ENCODE measurements around the gene WDR1. TPM values are rescaled to one million over a fixed set of nuclear protein-coding genes. Genes with fewer than 3 reads are reported as not detected.

Gene WDR1
- total and polyA plus RNA-seq, 2 donors (not counting 1 experiment from before 2014, with no cell fraction given): 331 to 751 TPM

DNA sequence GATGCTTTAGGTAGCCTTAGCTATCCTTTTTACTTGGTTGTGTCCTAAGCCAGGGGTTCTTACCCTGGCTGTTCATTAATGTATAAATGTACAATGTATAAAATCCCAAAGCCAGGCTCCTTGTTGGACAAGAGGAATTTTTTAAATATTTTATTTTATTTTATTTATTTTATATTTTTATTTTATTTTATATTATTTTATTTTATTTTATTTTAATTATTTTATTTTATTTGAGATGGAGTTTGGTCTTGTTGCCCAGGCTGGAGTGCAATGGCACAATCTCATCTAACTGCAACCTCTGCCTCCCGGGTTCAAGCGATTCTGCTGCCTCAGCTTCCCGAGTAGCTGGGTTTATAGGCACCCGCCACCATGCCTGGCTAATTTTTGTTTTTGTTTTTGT is 87.2 kb downstream of the WDR1 start:
- Histone ChIP-seq H3K27me3 (ENCODE audit: control insufficient read depth, insufficient read depth, low read length) (no peaks in the 10 kb centered on the region), H3K27ac (ENCODE audit: insufficient read depth, low read length) (no peak overlapping the region), H2AFZ (ENCODE audit: low read length) (no peak overlapping the region), H3K79me2 (ENCODE audit: control insufficient read depth, insufficient read depth, low read length) (no peaks in the 10 kb centered on the region), H3K36me3 (ENCODE audit: control insufficient read depth, insufficient read depth, low read length) (no peaks in the 10 kb centered on the region), H3K4me3 (replicated peaks in 1 of 4; ENCODE audit: control extremely low read depth in 1 of 4, insufficient read depth in 1 of 4, low read depth in 3 of 4, low read length in 4 of 4) (no peak overlapping the region), H3K9me3 (ENCODE audit: control insufficient read depth, insufficient read depth, low read depth, low read length) (no peaks in the 10 kb centered on the region), H3K4me1 (ENCODE audit: control insufficient read depth, extremely low read depth, insufficient read depth, low read length) (peaks cover 18% of the 10 kb centered on the region), H4K20me1 (ENCODE audit: control insufficient read depth, extremely low read depth, insufficient read depth, low read length) (no peaks in the 10 kb centered on the region), H3K9ac (ENCODE audit: insufficient read depth, low read length) (no peak overlapping the region), H3K4me2 (ENCODE audit: extremely low read depth, insufficient read depth, low read length) (no peak overlapping the region)
- DNase-seq (ENCODE audit: low read depth in 2 of 2): no peak
- TF ChIP-seq EZH2 (IDR thresholded peaks at IDR 0.05; ENCODE audit: low read length, missing control alignments): no peak

DNA sequence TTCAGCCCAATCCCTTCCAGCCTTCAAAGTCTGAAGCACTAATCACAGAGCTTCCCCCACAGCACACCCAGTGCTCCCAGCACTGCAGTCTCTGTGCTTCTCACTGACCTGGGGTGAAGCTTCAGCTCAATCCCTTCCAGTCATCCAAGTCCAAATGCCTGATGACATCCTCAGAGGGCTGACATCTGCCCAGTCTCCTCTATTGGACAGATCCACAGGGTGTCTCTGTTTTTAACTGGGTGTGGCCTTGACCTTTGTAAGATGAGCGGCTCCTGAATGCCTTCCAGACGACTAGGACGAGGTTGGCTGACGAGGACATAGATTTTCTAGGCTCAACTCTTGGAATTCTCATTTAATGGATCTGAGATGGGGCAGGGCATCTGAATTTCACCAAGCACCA is 87.7 kb downstream of the WDR1 start:
- no peak overlapping the region for H3K4me3 ChIP-seq (replicated peaks in 1 of 4; ENCODE audit: control extremely low read depth in 1 of 4, insufficient read depth in 1 of 4, low read depth in 3 of 4, low read length in 4 of 4)
- TF ChIP-seq, protein P1, sequence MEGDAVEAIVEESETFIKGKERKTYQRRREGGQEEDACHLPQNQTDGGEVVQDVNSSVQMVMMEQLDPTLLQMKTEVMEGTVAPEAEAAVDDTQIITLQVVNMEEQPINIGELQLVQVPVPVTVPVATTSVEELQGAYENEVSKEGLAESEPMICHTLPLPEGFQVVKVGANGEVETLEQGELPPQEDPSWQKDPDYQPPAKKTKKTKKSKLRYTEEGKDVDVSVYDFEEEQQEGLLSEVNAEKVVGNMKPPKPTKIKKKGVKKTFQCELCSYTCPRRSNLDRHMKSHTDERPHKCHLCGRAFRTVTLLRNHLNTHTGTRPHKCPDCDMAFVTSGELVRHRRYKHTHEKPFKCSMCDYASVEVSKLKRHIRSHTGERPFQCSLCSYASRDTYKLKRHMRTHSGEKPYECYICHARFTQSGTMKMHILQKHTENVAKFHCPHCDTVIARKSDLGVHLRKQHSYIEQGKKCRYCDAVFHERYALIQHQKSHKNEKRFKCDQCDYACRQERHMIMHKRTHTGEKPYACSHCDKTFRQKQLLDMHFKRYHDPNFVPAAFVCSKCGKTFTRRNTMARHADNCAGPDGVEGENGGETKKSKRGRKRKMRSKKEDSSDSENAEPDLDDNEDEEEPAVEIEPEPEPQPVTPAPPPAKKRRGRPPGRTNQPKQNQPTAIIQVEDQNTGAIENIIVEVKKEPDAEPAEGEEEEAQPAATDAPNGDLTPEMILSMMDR (conservative IDR thresholded peaks at IDR 0.05 in 1 of 2, IDR thresholded peaks at IDR 0.05 in 1 of 2; ENCODE audit: low read depth in 1 of 2, low read length in 2 of 2): no peak
- TF ChIP-seq EZH2 (IDR thresholded peaks at IDR 0.05; ENCODE audit: low read length, missing control alignments): no peak
- H3K9ac ChIP-seq (ENCODE audit: insufficient read depth, low read length): no peak overlapping the region

DNA sequence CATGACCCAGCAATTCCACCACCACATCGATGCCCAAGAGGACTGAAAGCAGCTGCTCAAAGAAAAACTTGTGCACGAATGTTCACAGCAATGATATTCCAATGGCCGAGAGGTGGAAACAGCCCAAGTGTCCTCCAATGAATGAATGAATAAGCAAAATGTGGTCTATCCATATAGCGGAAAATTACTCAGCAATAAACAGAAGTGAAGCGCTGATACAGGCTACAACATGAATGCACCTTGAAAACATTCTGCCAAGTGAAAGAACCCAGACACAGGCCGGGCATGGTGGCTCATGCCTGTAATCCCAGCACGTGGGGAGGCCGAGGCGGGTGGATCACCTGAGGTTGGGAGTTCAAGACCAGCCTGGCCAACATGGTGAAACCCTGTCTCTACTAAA is 90.1 kb downstream of the WDR1 start:
- H2AFZ ChIP-seq (ENCODE audit: low read length): no peak overlapping the region
- H3K4me1 ChIP-seq (ENCODE audit: control insufficient read depth, extremely low read depth, insufficient read depth, low read length): peaks cover 5% of the 10 kb centered on the region
- no peaks in the 10 kb centered on the region for H3K27me3 ChIP-seq (ENCODE audit: control insufficient read depth, insufficient read depth, low read length)
- no peak overlapping the region for H3K9ac ChIP-seq (ENCODE audit: insufficient read depth, low read length)
- H4K20me1 ChIP-seq (ENCODE audit: control insufficient read depth, extremely low read depth, insufficient read depth, low read length): no peaks in the 10 kb centered on the region
- no peak for DNase-seq (ENCODE audit: low read depth in 2 of 2)
- no peaks in the 10 kb centered on the region for H3K36me3 ChIP-seq (ENCODE audit: control insufficient read depth, insufficient read depth, low read length)
- H3K79me2 ChIP-seq (ENCODE audit: control insufficient read depth, insufficient read depth, low read length): no peaks in the 10 kb centered on the region
- no peak overlapping the region for H3K27ac ChIP-seq (ENCODE audit: insufficient read depth, low read length)
- H3K9me3 ChIP-seq (ENCODE audit: control insufficient read depth, insufficient read depth, low read depth, low read length): no peaks in the 10 kb centered on the region
- TF ChIP-seq, protein P1 (conservative IDR thresholded peaks at IDR 0.05 in 1 of 2, IDR thresholded peaks at IDR 0.05 in 1 of 2; ENCODE audit: low read depth in 1 of 2, low read length in 2 of 2): no peak
- TF ChIP-seq EZH2 (IDR thresholded peaks at IDR 0.05; ENCODE audit: low read length, missing control alignments): no peak
- H3K4me3 ChIP-seq (replicated peaks in 1 of 4; ENCODE audit: control extremely low read depth in 1 of 4, insufficient read depth in 1 of 4, low read depth in 3 of 4, low read length in 4 of 4): no peak overlapping the region
- no peak overlapping the region for H3K4me2 ChIP-seq (ENCODE audit: extremely low read depth, insufficient read depth, low read length)

More for the DNA sequence above, 87.7 kb downstream of the WDR1 start:
- Histone ChIP-seq H4K20me1 (ENCODE audit: control insufficient read depth, extremely low read depth, insufficient read depth, low read length) (no peaks in the 10 kb centered on the region), H3K4me2 (ENCODE audit: extremely low read depth, insufficient read depth, low read length) (no peak overlapping the region), H3K27ac (ENCODE audit: insufficient read depth, low read length) (no peak overlapping the region), H3K4me1 (ENCODE audit: control insufficient read depth, extremely low read depth, insufficient read depth, low read length) (peaks cover 16% of the 10 kb centered on the region), H3K9me3 (ENCODE audit: control insufficient read depth, insufficient read depth, low read depth, low read length) (no peaks in the 10 kb centered on the region), H2AFZ (ENCODE audit: low read length) (no peak overlapping the region), H3K36me3 (ENCODE audit: control insufficient read depth, insufficient read depth, low read length) (no peaks in the 10 kb centered on the region), H3K79me2 (ENCODE audit: control insufficient read depth, insufficient read depth, low read length) (no peaks in the 10 kb centered on the region), H3K27me3 (ENCODE audit: control insufficient read depth, insufficient read depth, low read length) (no peaks in the 10 kb centered on the region)
- DNase-seq (ENCODE audit: low read depth in 2 of 2): no peak
